ENCODE data around the gene FBXO47. TPM values are rescaled to one million over a fixed set of nuclear protein-coding genes. Genes with fewer than 3 reads are reported as not detected.

FBXO47 gene
- total and polyA plus RNA-seq, 11 donors, result 0.11 TPM; not detected in 10

DNA sequence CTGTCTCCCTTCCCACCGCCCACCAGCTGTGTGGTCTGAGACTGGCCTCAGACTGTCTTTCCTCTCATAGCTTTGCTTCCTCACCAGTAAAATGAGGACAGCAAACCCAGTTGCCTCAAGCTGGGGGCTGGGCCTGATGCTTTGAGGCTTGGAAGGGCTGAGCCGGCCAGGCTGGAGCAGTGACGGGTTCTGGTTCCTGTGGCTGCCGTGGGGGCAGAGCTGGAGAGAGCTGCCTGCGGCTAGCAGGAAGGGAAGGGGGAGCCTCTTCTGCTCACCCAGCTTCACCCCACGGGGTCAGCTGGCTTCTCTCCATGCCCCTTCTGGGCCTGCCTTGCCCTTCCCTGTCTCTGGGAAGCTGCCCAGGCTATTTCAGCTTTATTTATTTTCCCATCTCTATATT, 73.6 kb downstream of the FBXO47 start:
- Histone ChIP-seq H3K36me3 (peaks cover 0 to 83% (median 59%) of the 10 kb centered on the region in 9 donors), H3K27me3 (no peaks in the 10 kb centered on the region), H3K9me3 (no peaks in the 10 kb centered on the region), H3K4me1 (peaks cover 27 to 96% (median 56%) of the 10 kb centered on the region in 12 donors), H3K27ac (peak overlapping the region; percentile 38 to 85 (median 68)), H3K4me3 (no peak overlapping the region)
- DNase-seq (peak; percentile 59 to 84 (median 71)), ATAC-seq (peak in 3 of 4 donors; percentile 53 to 66 (median 55))
- WGBS, 4 donors, result 29 to 50% (median 41%) methylated on average over 6 of the region's 6 CpGs
- intact Hi-C loops (cut with DNase I), result loop anchor here in 1 of 10 donors (2.0 kb wide), 1 partner anchor 13 kb away; no protein-coding TSS in a partner anchor
- TF ChIP-seq, protein P1, sequence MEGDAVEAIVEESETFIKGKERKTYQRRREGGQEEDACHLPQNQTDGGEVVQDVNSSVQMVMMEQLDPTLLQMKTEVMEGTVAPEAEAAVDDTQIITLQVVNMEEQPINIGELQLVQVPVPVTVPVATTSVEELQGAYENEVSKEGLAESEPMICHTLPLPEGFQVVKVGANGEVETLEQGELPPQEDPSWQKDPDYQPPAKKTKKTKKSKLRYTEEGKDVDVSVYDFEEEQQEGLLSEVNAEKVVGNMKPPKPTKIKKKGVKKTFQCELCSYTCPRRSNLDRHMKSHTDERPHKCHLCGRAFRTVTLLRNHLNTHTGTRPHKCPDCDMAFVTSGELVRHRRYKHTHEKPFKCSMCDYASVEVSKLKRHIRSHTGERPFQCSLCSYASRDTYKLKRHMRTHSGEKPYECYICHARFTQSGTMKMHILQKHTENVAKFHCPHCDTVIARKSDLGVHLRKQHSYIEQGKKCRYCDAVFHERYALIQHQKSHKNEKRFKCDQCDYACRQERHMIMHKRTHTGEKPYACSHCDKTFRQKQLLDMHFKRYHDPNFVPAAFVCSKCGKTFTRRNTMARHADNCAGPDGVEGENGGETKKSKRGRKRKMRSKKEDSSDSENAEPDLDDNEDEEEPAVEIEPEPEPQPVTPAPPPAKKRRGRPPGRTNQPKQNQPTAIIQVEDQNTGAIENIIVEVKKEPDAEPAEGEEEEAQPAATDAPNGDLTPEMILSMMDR (IDR thresholded peaks at IDR 0.05), result no peak
- TF ChIP-seq POLR2A (IDR thresholded peaks at IDR 0.05), result no peak

DNA sequence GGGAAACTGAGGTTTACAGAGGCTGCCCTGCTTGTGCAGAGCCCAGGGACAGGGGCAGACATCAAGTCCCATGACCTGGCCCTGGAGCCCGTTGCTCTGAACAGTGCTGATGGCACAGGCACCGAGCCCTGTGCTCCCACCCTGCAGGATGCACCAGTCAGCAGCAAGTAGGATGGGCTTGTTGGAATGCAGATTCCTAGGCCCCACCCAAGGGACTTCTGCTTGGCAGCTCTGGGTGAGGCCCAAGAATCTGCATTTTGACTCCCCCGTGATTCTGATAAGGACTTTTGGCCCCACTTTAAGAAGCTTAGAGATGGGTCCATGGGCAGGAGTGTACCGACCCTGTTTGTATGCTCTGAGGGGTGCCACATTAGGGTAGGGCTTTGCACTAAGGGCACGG, 74.1 kb downstream of the FBXO47 start:
- Histone ChIP-seq H3K36me3 (peaks cover 0 to 83% (median 58%) of the 10 kb centered on the region in 9 donors), H3K27me3 (no peaks in the 10 kb centered on the region), H3K4me1 (peaks cover 22 to 91% (median 51%) of the 10 kb centered on the region in 12 donors), H3K9me3 (no peaks in the 10 kb centered on the region), H3K4me3 (no peak overlapping the region), H3K27ac (peak overlapping the region in 11 of 12 donors; percentile 38 to 85 (median 72))
- TF ChIP-seq POLR2A (IDR thresholded peaks at IDR 0.05), result no peak
- TF ChIP-seq, protein P1 (IDR thresholded peaks at IDR 0.05), result no peak
- intact Hi-C loops (cut with DNase I), result no loop called here
- WGBS, 4 donors, result 60 to 72% (median 67%) methylated on average over 4 to 5 of the region's 5 CpGs
- no peak for ATAC-seq
- no peak for DNase-seq

DNA sequence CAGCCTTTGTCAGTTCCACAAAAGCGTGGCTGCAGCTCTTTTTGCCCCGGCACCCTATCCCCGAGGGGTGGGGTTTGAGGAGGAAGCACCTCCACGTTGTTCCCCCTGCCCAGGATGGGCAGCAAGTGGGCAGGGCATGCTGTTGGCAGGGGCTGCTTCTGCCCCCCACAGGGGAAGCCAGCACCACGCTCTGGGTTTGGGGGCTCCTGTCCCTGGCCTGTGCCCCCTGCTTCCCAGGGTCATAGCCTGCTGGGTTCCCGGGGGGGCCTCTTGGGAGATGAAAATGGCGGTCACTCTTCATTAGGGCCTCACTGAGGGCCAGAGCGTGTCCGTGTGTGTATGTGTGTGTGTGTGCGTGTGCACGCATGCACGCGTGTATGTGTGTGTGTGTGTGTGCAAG, 74.6 kb downstream of the FBXO47 start:
- 85 to 95% (median 87%) methylated on average over 3 to 13 of the region's 13 CpGs for WGBS, 4 donors
- H3K36me3 ChIP-seq, result peaks cover 0 to 87% (median 62%) of the 10 kb centered on the region in 9 donors
- peak overlapping the region in 3 of 12 donors; percentile 73 to 85 (median 79) for H3K27ac ChIP-seq
- H3K4me3 ChIP-seq, result no peak overlapping the region
- intact Hi-C loops (cut with DNase I), result no loop called here
- H3K9me3 ChIP-seq, result no peaks in the 10 kb centered on the region
- DNase-seq (no peak), ATAC-seq (no peak)
- no peaks in the 10 kb centered on the region for H3K27me3 ChIP-seq
- H3K4me1 ChIP-seq, result peaks cover 17 to 86% (median 49%) of the 10 kb centered on the region in 12 donors
- TF ChIP-seq POLR2A (IDR thresholded peaks at IDR 0.05), result no peak
- TF ChIP-seq, protein P1 (IDR thresholded peaks at IDR 0.05), result no peak

DNA sequence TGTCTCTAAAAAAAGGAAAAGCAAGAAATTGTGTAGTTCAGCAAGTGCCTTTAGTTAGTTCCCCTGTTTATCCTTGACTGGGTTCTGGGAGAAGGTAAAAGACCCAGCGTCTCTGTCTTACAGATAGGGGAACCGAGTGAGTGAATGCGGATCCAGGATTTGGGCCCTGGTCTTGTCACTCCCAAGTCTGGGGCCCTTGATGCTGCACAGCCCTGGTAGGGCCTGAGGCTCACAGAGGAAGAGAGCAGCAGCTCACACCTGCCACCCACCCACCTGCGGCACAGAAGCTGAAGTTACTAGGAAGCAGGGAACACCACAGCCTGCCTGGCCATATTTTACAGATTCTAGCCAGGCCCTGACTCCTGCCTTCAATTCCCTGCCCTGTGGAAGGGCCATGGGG, 75.1 kb downstream of the FBXO47 start:
- peaks cover 13 to 85% (median 49%) of the 10 kb centered on the region in 12 donors for H3K4me1 ChIP-seq
- WGBS, 4 donors, result 86 to 92% (median 88%) methylated on average over 4 of the region's 4 CpGs
- no peak for DNase-seq

More for the DNA sequence above, 75.1 kb downstream of the FBXO47 start:
- Histone ChIP-seq H3K9me3 (no peaks in the 10 kb centered on the region), H3K36me3 (peaks cover 0 to 87% (median 67%) of the 10 kb centered on the region in 9 donors), H3K27ac (peak overlapping the region in 1 of 12 donors; percentile 52), H3K27me3 (no peaks in the 10 kb centered on the region), H3K4me3 (no peak overlapping the region)
- no peak for ATAC-seq
- intact Hi-C loops (cut with DNase I), result no loop called here
- TF ChIP-seq, protein P1 (IDR thresholded peaks at IDR 0.05), result no peak
- TF ChIP-seq POLR2A (IDR thresholded peaks at IDR 0.05), result no peak
